ENCODE measurements around the gene FNDC3B. TPM values are rescaled to one million over a fixed set of nuclear protein-coding genes. Genes with fewer than 3 reads are reported as not detected.

The FNDC3B gene
- total RNA-seq, 1 donor from 2014 or later: 54.9 TPM

- intact Hi-C loops (cut with DNase I): no loop called here
- Histone ChIP-seq H3K9me3 (no peaks in the 10 kb centered on the region), H3K4me1 (no peaks in the 10 kb centered on the region), H3K36me3 (no peaks in the 10 kb centered on the region), H3K27ac (no peak overlapping the region), H3K27me3 (peaks cover 20% of the 10 kb centered on the region), H3K4me3 (no peak overlapping the region)
- no peak for DNase-seq (ENCODE audit: low spot score in 2 of 2)
- TF ChIP-seq CTCF (IDR thresholded peaks at IDR 0.05): no peak
Observed at GRCh38 chr3:172448661-172449465, 409.5 kb downstream of the FNDC3B start.

GRCh38 chr3:172449466-172450149 lies 410.2 kb downstream of the FNDC3B start:
- H3K4me3 ChIP-seq: no peak overlapping the region
- H3K36me3 ChIP-seq: no peaks in the 10 kb centered on the region
- H3K4me1 ChIP-seq: no peaks in the 10 kb centered on the region
- no peaks in the 10 kb centered on the region for H3K9me3 ChIP-seq
- peaks cover 20% of the 10 kb centered on the region for H3K27me3 ChIP-seq
- DNase-seq (ENCODE audit: low spot score in 2 of 2): no peak
- intact Hi-C loops (cut with DNase I): no loop called here
- TF ChIP-seq CTCF (IDR thresholded peaks at IDR 0.05): no peak
- no peak overlapping the region for H3K27ac ChIP-seq

Other genes with a start within 250 kb of the FNDC3B start
- 8.8 TPM for gene PLD1, start 229.1 kb upstream of the FNDC3B start, total RNA-seq
- not detected for gene TMEM212, start 196.2 kb upstream of the FNDC3B start, total RNA-seq

Measured in ascending aorta (tissue), 2 donors.